ENCODE results near the gene PCGF1. TPM values are rescaled to one million over a fixed set of nuclear protein-coding genes. Genes with fewer than 3 reads are reported as not detected.

Gene PCGF1
- total and polyA plus RNA-seq, 2 of the 13 experiments (the other 11 are each of a cell fraction or from before 2014, with no cell fraction given), result 20.4 to 22.6 TPM

GRCh38 chr2:74515981-74516633, 8.6 kb upstream of the PCGF1 start (continued):
- TF ChIP-seq, protein P1, sequence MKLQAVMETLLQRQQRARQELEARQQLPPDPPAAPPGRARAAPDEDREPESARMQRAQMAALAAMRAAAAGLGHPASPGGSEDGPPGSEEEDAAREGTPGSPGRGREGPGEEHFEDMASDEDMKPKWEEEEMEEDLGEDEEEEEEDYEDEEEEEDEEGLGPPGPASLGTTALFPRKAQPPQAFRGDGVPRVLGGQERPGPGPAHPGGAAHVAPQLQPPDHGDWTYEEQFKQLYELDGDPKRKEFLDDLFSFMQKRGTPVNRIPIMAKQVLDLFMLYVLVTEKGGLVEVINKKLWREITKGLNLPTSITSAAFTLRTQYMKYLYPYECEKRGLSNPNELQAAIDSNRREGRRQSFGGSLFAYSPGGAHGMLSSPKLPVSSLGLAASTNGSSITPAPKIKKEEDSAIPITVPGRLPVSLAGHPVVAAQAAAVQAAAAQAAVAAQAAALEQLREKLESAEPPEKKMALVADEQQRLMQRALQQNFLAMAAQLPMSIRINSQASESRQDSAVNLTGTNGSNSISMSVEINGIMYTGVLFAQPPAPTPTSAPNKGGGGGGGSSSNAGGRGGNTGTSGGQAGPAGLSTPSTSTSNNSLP (IDR thresholded peaks at IDR 0.05; ENCODE audit: low read depth, low read length), result no peak
- TF ChIP-seq ZNF160 (CRISPR knock-in tag; IDR thresholded peaks at IDR 0.05), result no peak
- TF ChIP-seq GLMP (CRISPR knock-in tag; IDR thresholded peaks at IDR 0.05; ENCODE audit: borderline replicate concordance), result no peak
- no peak for TF ChIP-seq IKZF4 (CRISPR knock-in tag; IDR thresholded peaks at IDR 0.05; ENCODE audit: borderline replicate concordance, low read depth, not compliant biosample characterization)
- TF ChIP-seq ZBTB8A (CRISPR knock-in tag; IDR thresholded peaks at IDR 0.05; ENCODE audit: borderline replicate concordance, low read depth), result no peak
- TF ChIP-seq NFYB (CRISPR knock-in tag; IDR thresholded peaks at IDR 0.05), result peak; percentile 47
- TF ChIP-seq CHCHD3 (CRISPR knock-in tag; IDR thresholded peaks at IDR 0.05), result no peak
- TF ChIP-seq, protein P2, sequence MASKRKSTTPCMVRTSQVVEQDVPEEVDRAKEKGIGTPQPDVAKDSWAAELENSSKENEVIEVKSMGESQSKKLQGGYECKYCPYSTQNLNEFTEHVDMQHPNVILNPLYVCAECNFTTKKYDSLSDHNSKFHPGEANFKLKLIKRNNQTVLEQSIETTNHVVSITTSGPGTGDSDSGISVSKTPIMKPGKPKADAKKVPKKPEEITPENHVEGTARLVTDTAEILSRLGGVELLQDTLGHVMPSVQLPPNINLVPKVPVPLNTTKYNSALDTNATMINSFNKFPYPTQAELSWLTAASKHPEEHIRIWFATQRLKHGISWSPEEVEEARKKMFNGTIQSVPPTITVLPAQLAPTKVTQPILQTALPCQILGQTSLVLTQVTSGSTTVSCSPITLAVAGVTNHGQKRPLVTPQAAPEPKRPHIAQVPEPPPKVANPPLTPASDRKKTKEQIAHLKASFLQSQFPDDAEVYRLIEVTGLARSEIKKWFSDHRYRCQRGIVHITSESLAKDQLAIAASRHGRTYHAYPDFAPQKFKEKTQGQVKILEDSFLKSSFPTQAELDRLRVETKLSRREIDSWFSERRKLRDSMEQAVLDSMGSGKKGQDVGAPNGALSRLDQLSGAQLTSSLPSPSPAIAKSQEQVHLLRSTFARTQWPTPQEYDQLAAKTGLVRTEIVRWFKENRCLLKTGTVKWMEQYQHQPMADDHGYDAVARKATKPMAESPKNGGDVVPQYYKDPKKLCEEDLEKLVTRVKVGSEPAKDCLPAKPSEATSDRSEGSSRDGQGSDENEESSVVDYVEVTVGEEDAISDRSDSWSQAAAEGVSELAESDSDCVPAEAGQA (IDR thresholded peaks at IDR 0.05; ENCODE audit: low read depth), result 0 out of 2 replicates have a peak, but pooled peaks have one; percentile 1
- TF ChIP-seq, protein P2 (CRISPR knock-in tag; IDR thresholded peaks at IDR 0.05; ENCODE audit: borderline replicate concordance), result no peak
- no peak for TF ChIP-seq ZNF431 (CRISPR knock-in tag; IDR thresholded peaks at IDR 0.05; ENCODE audit: borderline replicate concordance, low read depth)
- no peak for TF ChIP-seq MBNL3 (CRISPR knock-in tag; conservative IDR thresholded peaks at IDR 0.05)
- TF ChIP-seq HOMEZ (CRISPR knock-in tag; IDR thresholded peaks at IDR 0.05; ENCODE audit: low read depth), result no peak
- no peak for TF ChIP-seq ZNF543 (CRISPR knock-in tag; IDR thresholded peaks at IDR 0.05)
- no peak for TF ChIP-seq ZNF362 (CRISPR knock-in tag; IDR thresholded peaks at IDR 0.05; ENCODE audit: borderline replicate concordance)
- TF ChIP-seq ZBTB38 (CRISPR knock-in tag; IDR thresholded peaks at IDR 0.05), result peak; percentile 17; the same call in 1 of the 2 replicates
